Stimulated activated CD4-positive, alpha-beta T cell treated with anti-CD3 and anti-CD28 coated beads, Interleukin-4, amount 100 ng/mL, for 24 hours (primary cell): ENCODE data around the gene MEF2B.
A peak's percentile ranks its signal among the peaks of the same experiment; 100 is the strongest.
"Not testable (repeated sequence)": the region's sequence is repeated elsewhere in the genome, so short reads cannot be mapped to it uniquely, and the experiment has no call there.

Experiments
- DNase-seq: peaks from one replicate; pipeline ENCODE4 v3.0.0-alpha.2; 2020

The MEF2B gene

DNA sequence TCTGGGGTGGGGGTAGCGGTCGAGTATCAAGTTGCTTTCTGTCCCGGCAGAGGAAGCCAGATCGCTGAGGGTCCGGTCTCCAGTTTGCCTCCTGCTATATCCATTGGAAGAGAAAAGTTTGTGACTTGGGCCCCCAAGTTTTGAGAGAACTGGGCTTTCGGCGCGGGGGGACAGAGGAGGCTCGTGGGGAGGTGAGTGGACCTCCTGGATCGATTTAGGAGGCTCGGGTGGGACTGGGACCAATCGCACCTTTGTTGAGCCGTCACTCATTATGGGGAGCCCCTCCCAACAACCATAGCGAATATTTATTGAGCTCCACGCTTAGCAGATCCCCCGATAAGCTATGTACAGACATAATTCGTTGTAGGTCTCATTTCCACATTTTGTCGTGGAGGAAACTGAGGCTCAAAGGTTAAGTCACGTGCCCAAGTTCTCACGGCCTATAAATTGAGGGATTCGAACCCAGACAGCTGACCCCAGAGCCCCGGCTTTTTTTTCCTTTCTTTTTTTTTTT, 22.9 kb upstream of the MEF2B start:
- DNase-seq, result no peak

DNA sequence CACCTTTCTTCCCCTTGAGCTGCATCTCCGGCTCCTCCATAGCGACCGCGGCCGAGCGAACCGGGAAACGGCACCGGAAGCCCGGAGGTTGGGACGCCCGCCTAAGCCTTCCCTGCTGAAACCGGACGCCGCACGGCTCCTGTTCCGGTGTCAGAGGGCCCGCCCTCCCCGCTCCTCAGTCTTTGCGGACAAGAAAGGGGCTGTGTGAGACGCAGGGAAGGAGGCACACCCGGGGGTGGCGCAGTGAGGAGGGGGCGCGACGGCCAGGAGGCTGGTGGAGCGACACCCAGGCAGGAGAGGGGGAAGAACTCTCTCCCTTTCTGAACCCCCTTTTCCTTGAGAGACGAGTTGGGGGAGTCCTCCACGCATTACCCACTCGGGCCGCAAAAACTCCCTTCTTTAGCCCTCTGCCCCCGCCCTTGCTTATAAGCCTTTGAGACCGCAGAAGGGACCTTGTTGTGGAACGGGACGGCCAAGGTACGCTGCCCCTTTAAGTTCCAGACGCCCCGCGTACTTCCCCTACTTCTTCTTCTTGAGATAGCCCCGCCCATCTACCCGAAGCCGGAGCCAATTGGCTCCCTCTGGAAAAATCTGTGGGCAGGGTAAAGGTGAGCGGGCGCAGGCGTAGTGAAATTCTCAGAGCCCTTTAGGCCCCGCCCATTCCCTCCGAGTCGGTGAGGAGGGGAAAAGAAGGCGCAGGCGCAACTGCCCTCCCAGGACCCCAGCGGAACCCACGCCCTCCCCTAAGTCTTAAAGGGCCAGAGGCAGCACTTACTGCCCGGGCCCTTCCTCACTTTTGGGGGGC, 22.2 kb upstream of the MEF2B start, which contains the start of the genes BORCS8 and RFXANK:
Gene BORCS8, minus strand, starts transcription at position 75 of the 805 bp plus-strand sequence. Its CDS starts 35 bp downstream, at position 40.
Gene RFXANK, plus strand, starts transcription at position 181 of the 805 bp plus-strand sequence. CDS start 1,689 bp downstream, outside the sequence.
- peak; percentile 99 for DNase-seq

DNA sequence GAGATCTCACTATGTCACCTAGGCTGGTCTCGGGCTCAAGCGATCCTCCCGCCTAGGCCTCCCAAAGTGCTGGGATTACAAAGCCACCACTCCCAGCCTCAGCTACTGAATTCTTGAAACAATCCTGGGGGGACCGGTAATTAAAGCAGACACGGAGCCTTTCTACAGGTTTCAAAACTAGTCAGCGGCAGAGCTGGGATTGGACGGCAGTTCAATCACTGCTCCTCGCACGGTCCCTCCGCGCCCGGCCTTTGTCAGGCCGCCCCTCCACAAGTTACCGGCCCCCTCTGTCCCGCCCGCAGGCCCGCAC, 21.7 kb upstream of the MEF2B start:
- DNase-seq, result no peak

DNA sequence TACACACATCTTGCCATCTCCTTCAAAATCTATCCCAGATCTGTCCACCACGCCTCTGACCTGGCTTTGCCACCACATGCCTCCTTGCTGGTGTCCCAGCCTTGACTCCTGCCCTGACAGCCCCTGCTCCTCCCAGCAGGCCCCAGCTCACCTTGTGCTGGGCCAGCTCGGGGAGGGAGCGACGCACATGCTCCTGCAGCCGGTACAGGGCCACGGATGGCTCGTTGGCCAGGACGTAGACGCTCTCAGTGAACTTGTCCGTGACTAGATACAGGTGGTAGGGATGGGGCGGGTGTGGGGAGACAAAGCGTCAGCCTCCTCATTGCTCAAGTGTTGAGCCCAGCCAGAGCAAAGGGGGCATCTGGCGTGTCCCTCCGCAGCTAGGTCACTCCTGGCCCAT, 16.7 kb upstream of the MEF2B start:
- DNase-seq, result no peak

DNA sequence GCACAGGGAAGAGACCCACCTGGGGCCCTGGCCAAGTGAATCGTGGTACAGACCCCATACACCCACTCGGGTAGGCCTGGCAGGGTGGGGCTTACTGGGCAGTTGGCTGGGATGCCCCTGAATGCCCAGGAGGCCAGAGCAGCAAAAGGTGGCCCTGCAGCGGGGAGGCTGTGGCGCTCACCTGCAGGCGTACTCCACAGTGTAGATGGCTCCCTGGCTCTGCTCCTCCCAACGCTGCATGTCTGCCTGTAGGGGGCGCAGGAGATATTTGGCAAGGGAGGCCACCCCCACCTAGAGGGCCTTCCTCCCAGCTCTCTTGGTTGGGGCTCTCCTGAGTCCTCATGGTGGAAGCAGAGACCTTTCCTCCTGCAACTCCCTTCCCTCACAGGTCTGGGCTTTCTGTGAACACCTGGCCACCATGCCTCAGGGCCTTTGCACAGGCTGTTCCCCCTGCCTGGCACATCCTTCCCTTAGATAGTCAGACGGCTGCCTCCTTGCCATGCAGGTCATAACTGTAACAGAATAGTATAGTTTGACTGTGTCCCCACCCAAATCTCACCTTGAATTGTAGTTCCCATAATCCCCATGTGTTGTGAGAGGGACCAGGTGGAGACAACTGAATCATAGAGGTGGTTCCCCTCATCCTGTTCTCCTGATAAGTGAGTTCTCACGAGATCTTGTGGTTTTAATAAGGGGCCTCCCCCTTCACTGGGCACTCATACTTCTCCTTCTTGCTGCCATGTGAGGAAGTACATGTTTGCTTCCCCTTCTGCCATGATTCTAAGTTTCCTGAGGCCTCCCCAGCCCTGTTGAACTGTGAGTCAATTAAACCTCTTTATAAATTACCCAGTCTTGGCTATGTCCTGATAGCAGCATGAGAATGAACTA, 16.0 kb upstream of the MEF2B start:
- peak; percentile 75 for DNase-seq

DNA sequence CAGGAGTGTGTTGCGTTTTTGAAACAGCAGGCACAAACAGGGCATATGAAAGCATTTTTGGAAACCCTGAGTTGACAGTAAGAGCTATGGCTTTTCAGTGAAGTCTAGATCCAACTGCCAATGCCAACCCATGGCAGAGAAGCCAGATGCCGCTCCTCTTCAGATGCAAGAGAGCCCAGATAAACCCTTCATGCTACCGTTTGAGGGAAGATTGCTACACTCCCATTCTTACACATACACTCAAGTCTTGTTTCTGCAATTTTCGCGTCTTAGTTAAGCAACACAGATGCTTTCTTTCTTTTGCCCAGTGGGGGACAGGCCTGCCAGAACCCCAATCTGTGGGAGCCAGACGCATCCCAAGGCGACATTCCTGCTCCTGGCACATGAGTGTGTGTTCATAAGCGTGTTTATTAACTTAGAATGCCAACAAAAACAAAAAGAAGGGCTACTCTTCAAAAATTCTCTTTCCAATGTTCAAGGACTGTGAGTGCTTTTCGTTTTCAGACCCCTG, 11.5 kb upstream of the MEF2B start:
- no peak for DNase-seq

DNA sequence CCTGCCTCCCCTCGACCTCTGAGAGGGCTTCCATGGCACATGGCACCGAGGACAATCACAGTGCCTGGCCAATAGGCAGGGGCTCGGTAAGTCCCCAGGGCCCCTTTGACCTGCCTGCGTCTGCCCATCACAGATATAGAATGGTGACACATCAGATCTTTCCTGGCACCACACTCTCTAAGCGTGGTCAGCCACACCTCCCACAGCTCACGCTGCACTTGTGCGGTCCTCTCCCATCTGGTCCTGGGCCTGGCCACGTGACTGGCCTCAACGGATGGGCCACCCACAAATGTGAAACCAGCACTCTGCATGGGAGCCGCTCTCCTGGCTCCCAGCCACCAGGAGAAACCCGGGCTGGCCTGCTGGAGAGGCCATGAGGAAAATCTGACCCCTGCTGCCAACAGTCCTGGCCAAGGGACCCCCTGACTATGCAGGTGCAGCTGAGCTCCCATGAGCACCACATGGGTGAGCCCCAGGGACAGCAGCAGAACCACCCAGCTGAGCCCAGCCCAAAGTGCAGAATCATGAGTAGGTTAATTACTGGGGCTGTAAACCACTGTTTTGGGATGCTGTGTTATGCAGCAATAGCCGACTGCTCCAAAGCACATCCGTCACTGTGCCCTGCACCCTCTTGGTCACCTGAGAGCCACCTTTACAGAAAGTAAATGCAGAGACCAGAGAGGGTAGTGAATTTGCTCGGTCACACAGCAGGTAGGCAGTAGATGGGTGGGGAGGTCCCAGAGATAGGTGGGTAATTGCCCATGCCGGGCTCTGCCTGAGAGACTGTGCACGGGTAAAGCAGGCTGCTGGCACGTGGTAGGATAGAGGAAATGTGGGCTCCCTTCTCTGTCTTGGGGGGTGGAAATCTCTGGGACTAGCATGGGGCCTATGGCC, 9.7 kb upstream of the MEF2B start:
- DNase-seq, result no peak

DNA sequence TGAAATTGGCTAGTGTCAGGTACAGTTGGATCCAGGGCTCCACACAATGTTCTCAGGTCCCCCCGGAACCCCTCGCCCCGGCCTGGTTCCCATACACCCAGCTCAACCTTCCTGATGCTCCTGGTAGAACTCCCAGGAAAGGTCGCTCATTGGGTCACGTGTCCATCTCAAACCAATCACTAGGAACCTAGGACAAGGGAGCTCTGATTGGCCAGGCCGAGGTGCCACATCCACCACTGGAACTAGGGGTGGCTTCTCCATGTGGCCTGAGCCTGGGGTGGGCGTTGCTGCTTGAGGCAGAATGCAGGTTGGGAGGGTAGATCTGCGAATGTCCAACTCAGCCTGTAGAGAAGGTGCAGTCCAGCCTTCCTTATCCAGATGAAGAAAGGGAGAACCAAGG, 6.9 kb upstream of the MEF2B start:
- DNase-seq, result no peak

DNA sequence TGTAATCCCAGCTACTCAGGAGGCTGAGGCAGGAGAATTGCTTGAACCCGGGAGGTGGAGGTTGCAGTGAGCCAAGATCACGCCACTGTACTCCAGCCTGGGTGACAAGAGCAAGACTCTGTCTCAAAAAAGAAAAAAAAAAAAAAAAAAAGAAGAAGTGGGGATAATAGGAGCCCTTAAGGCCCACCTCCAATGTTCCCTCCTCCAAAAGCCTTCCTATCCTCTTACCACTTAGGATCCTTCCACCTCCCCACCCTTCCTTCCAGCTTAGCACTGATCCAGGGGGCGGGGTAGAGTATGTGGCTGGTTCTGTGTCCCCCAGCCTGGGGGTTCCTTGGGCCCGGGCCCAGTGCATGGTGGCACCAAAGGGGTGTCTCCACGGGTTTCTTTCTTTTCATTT, 3.2 kb upstream of the MEF2B start:
- not testable (repeated sequence) for DNase-seq

DNA sequence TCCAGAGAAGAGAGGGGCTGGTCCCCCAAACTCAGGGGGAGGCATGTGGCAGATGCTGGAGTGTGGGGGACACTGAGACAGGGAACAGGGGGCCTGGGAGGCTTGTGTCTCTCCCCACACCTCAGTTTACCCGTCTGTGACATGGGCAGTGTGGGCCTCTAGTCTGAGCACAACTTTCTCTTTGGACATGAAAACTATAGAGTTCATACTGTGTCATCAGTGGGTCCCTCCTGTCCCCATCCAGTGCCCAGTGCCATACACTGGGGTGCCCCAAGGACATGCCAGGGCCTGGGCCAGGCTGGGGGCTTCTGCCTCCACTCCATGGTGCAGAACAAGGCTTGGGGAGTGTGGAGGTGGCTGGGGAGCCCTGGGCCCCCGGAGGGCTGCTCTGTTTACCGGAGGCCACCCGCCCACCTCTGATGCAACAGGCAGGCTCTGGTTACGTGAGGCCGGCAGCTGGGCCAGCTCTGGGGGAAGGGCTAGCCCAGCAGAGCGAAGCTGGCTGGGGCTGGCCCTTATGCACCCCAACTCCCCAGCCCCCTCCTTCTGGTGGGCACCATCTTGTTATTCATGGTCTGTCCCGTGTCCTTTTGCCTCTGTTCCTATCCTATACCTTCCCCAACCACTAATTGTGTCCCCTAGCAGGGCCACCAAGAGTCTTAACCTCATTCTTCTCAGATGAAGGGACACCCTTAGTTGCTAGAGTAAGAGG, 1.9 kb upstream of the MEF2B start:
- DNase-seq, result no peak

DNA sequence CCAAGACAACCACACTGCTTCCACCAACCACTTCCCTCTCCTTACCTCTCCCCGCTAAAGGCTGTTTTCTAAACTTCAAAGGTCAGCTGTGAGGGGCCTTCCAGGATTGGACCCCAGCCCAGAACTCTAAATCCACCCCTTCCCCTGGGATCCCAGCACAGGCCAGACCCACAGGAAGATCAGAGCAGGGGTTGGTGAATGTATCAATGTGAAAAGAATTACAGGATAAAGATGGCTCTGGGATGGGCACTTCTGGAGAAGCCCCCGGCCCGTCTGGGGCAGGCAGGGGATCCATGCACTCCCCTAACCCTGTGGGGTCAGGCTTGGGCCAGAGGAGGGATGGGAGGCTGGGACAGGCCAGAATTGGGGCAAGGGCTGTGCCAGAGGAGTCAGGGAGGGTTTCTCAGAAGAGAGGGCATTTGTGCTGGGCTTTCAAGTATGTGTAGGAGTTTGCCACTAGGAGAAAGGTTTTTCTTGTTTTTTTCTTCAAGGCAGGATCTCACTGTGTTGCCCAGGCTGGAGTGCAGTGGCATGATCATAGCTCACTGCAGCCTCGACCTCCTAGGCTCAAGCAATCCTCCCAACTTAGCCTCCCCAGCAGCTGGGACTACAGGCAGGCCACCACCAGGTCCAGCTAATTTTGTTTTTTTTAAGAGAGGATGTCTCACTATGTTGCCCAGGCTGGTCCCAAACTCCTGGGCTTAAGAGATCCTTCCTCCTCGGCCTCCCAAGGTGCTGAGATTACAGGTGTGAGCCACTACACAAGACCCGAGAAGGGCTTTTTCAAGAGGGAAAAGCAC, 1.0 kb upstream of the MEF2B start:
- no peak for DNase-seq

DNA sequence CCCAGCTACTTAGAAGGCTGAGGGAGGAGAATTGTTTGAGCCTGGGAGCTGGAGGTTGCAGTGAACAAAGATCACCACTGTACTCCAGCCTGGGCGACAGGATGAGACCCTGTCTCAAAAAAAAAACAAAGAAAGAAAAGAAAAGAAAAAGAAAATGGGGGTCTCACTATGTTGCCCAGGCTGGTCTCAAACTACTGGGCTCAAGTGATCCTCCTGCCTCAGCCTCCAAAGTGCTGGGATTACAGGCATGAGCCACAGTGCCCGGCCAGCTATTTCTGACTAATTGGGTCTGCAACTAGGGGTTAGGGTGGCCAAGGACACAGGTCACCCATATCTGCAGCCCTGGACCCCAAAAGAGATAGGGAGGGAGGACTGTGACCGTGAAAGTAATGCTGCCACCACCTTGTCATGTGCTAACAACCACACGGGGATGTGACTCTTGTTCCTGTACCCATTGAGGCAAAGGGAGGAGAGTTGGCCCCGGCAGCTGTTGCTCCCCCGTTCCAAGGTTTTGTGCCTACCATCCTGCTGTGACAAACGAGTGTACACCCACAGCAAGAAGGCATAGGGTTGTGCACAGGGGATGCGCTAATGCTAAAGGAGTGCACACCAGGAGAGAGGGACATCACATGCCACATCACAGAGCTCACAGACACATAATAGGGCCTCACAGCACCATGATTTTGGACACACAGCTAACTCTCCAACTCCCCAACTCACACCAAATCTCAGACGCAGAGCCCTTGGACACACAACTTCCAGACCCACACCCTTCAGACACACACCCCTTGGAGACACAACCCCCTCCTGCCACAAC, 619 bp downstream of the MEF2B start:
- DNase-seq, result no peak

DNA sequence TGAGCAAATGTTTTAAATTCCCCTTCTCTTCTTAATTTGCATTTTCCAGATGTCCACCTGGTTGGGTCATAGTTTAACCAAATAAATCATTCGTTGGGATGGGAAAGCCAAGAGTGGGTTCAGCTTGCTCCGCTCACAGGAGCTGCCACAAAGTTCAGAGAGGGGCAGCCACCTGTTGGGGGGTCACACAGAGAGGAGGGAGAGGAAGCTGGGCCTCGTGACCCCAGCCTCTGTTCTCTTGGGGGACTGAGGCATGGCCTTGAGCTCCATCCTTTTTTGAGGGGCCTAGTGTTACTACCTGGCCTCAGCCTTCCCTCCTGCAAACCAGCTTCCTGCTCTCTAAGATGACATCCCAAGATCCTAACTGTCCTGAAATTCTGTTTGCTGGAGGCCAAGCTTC, 2.5 kb downstream of the MEF2B start:
- DNase-seq, result no peak

DNA sequence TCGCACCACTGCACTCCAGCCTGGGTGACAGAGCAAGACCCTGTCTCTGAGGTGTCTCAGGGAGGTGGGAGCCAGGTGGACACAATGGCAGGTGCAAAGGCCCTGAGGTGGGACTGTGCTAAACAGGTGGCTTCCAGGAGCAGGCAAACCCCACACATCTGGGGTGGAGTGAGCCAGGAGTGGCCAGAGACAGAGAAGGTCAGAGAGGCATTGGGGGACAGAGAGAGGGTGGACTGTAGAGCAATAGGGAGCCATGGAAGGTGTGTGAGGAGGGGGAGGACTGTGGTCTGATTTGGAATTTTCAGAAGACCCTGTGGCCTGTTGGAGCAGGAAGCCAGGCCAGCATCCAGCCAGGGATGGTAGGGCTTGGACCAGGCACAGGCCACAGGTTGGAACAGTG, 4.7 kb downstream of the MEF2B start:
- no peak for DNase-seq

DNA sequence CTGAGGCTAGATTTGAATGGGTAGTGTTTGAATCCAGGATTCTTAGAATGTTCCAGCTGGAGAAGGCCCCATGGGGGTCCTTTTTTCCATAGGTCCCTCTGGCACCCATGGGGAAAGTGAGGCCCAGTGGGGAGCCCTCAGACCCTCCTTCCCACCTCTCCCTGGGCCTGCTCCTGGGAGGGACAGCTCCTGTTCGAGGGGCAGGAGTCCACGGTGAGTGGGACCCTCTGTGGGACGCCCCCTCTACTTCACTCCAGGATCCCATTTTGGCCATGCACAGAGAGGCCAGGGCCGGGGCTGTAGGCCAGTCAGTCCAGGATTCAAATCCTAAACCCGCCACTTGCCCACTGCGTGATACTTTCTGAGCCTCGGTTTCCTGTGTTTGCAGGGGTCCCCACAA, 7.6 kb downstream of the MEF2B start:
- DNase-seq, result no peak

DNA sequence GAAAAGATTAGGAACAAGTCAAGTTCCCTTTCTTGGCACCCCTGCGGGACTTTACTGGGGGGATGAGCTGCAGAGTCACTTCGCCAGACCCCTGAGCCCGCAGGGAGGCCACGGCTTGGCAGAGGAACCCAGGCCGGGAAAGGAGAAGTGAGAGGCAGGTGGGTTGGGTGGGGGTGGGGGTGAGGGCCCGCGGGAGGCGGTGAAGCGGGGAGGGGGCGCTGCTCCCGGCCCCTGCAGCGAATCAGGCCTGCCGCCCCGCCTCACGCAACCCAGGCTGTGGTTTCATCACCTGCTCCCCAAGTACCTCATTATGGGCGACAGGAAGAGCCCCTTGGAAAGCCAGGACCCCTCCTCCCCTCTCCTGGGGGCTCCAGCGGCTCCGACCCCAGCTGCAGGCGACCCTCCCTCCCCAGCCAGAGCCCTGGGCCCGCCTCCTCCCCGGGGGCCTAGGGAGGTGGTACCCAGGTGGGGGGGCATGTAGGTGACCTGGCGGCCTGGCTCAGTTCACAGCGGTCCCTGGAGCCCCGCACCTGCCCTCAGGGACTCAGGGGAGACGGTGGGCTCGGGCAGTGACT, 9.5 kb downstream of the MEF2B start:
- no peak for DNase-seq

DNA sequence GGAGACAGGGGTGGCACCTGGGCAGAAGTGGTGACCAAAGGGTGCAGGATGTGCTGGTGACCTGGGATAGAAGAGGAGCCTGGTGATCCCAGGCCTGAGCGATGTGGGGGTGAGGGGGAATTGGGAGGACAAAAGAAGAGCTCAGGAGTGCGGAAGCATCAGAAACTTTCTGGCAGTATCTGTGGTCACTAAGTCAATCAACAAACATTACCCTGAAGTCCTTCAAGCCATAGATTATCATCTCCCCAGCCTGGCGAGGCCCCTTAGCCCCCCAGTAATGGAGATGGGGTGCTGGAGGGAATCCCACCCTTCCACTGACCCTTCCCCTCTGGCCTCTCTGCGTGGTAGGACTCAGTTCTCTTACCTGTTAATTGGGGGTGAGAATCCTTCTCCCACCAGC, 10.5 kb downstream of the MEF2B start:
- no peak for DNase-seq

DNA sequence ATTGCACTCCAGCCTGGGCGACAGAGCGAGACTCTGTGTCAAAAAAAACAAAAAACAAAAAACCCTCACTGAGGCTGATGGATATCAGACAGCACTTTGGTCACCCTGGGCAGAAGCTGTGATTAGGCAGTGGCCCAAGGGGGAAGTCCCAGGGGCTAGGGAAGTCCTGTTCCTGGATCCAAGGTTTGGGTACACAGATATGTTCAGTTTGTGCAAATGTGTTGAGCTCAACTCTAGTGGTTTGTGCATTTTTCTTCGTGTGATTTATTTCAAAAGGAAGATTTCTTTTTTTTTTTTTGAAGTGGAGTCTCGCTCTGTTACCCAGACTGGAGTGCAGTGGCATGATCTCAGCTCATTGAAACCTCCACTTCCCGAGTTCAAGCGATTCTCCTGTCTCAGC, 12.3 kb downstream of the MEF2B start:
- DNase-seq, result no peak

DNA sequence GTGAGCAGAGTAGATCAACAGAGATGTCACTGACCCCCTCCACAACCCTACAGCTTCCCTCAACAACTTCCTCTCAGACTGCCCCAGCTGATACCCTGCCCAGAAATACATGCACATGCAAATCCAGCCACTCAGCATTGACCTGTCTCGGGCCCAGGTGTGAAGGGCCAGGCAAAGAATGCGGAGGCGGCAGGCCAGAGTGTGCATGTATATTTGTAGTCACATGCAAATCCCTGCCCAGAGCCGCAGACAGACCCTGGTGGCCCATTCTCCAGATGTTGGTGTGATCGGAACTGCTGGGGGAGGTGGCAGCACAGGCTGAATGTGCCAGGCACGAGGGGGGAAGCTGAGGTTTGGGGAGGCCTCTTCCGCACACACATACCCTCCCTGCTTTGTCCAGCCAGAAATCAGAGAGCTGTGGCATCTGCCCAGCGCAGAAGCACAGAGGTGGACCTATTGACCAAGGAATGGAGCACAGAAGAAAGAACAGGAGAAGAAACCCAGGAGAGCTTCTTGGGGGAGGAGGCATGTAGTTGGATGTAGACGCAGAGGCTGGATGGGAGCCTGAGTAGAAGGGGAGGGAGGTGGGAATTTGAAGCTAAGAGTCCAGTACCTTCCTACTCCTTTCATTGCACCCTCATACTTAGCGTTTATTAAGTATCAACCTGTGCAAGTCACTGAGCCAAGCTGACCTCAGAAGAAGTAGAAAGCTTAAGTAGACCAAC, 14.4 kb downstream of the MEF2B start:
- no peak for DNase-seq
